Keratinocyte (primary cell): ENCODE results near the gene ZNF805.

Experiments
- EZH2 ChIP-seq: IDR thresholded peaks from one replicate; pipeline ENCODE4 v1.6.1; 2012; ENCODE audit warnings: inconsistent platforms, mild to moderate bottlenecking, low read length, moderate library complexity
- TF ChIP-seq, protein P1 (sequence below), 3 experiments: IDR thresholded peaks in 1 of 3; conservative IDR thresholded peaks in 1 of 3; optimal IDR thresholded peaks in 1 of 3; 2 replicates in 2 of 3; 3 replicates in 1 of 3; pipeline versions ENCODE3 to v1.5.1; 2011; ENCODE audit warnings: low read length in 3 of 3, mild to moderate bottlenecking in 3 of 3, moderate library complexity in 2 of 3, control low read depth in 1 of 3, inconsistent platforms in 1 of 3; ENCODE audit not compliant: insufficient read depth in 2 of 3; ENCODE audit errors: extremely low read depth in 1 of 3

GRCh38 chr19:57239982-57240310 lies 486 bp upstream of the ZNF805 start:
- TF ChIP-seq, protein P1, sequence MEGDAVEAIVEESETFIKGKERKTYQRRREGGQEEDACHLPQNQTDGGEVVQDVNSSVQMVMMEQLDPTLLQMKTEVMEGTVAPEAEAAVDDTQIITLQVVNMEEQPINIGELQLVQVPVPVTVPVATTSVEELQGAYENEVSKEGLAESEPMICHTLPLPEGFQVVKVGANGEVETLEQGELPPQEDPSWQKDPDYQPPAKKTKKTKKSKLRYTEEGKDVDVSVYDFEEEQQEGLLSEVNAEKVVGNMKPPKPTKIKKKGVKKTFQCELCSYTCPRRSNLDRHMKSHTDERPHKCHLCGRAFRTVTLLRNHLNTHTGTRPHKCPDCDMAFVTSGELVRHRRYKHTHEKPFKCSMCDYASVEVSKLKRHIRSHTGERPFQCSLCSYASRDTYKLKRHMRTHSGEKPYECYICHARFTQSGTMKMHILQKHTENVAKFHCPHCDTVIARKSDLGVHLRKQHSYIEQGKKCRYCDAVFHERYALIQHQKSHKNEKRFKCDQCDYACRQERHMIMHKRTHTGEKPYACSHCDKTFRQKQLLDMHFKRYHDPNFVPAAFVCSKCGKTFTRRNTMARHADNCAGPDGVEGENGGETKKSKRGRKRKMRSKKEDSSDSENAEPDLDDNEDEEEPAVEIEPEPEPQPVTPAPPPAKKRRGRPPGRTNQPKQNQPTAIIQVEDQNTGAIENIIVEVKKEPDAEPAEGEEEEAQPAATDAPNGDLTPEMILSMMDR (optimal IDR thresholded peaks at IDR 0.05 in 1 of 3, IDR thresholded peaks at IDR 0.05 in 1 of 3, conservative IDR thresholded peaks at IDR 0.05 in 1 of 3; ENCODE audit: extremely low read depth in 1 of 3, insufficient read depth in 2 of 3, low read length in 3 of 3) = no peak
- TF ChIP-seq EZH2 = no peak
